IPS DF 4.7 (cell line): ENCODE data around the gene ERMP1.

ENCODE experiments used
- DNase-seq: peaks from one replicate; pipeline ENCODE4 v3.0.0-alpha.2; 2013; ENCODE audit warnings: low spot score; ENCODE audit errors: extremely low read depth

Gene ERMP1

DNA sequence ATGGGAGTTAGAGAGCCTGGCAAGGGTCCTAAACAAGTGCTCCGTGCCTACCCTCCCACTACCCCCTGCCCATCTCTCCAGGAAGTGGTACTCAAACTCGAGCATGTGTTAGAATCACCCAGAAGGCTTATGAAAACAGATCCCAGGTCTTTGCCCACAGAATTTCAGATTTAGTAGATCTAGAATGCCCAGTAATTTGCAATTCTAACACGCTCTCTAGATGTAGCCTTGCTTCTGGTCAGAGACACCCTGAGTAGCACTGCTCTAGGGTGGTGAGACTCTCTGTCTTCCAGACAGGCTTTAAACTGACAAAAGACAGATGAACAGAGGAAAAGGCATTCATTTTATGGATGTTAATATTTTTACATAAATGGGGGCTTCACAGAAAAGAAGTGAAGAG, 20.7 kb upstream of the ERMP1 start:
- DNase-seq, result no peak

DNA sequence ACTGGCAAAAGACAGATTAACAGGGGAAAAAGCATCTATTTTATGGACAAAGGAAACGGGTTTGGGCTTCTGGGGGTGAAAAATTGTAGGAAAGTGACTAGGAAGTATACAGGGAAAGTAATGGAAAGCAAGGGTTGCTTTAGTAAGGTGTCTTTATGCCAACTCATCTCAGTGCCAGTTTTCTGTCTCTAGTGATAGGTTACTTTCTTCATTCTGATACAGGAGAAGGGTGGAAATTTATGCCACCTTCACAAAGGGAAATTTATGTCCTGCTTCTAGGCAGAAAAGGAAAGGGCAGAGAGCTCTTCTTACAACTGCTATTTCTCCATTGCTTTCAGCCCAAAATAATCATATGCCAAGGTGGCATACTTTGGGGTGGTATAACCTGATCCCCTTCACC, 20.1 kb upstream of the ERMP1 start:
- no peak for DNase-seq

DNA sequence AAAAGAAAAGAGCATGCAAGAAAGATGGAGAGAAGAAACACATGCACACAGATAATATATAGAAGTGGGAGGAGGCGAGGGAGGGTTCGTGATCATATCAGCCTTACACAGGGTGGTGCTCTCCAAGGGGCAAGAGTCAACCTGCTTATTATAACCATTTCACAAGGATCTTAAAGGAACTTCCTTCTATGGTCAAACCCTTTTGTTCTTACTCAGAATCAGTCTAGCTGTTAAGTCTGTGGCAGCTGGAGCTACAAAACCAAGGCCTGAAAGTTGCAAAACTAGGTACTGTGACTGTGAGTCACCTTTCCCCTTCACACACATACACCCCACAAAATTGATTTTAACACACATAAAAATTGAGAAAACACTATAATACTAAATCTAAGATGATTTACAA, 18.5 kb upstream of the ERMP1 start:
- DNase-seq, result no peak

DNA sequence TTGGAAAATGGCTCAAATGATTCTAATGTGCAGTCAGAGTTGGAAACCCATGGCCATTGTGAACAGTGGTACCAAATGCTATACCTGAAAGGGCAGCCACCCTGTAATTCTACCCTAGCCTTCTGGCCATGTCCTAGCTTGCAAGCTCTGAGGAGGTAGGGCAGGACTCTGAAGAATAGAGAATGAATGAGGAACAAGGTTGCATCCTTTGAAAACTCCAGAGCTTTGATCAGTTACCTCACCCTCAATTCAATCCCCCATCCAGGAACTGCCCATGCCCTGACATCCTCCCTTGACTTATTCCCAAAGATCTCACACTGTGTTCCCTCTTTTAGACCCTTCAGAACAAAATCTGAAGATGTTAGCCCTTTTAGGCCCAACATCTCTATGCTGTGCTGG, 17.8 kb upstream of the ERMP1 start:
- DNase-seq, result no peak

DNA sequence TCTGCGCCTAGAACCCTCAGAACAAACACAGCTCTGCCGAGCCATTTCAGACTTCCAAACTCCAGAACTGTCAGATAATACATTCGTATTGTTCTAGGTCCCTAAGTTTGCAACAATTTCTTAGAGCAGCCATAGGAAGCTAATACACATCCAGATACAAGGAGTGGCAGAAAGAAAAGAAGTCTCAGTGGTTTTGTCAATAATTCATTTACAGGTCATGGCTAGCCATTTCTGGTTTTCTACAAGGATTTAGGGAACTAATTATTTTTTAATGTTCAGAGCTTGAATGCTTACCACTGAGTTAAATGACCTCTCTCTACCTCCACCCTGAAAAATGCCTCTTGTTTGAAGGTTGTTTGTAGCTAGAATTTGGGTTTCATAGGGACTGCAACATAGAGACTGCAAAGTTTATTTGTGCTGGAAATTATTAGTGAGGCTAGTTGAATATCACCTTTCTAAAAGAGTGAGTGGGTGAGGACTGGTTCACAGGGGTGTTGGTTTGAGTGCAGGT, 15.5 kb upstream of the ERMP1 start:
- no peak for DNase-seq

DNA sequence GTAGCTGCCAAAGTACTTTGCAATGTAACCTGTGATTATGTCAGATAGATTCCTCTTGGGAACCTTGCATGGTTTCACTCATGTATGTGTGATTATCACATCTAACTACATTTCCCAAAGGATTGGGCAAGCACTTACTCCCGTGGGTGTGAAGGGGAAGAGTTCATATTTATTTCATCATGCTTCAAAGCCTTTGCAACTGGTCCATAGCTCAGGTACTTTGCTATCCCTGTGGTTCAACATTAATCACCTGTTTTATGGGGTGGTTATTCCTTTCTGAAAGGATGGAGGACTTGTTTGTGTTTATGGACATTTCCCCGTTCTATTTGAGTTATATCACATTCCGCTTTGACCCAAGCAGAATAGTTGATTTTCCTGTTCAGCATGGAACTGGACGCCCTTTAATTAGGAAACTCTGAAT, 13.6 kb upstream of the ERMP1 start:
- no peak for DNase-seq

DNA sequence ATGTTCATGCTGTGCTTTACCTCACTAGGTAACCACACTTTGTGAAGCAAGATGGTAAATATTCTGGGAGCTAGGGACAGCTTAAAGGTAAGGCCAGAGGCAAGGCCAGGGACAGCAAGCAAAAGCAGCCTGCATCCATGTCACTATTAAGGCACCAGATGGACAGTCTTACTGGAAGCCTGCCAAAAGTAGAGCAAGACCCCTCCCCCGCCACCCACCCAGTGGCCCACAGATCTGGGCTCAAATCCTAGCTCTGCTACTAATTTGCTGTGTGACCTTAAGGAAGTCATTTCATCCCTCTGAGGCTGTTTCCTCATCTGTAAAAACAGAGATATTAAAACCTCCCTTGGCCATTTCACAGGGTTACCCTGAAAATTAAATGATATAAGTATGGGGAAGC, 13.2 kb upstream of the ERMP1 start:
- no peak for DNase-seq

DNA sequence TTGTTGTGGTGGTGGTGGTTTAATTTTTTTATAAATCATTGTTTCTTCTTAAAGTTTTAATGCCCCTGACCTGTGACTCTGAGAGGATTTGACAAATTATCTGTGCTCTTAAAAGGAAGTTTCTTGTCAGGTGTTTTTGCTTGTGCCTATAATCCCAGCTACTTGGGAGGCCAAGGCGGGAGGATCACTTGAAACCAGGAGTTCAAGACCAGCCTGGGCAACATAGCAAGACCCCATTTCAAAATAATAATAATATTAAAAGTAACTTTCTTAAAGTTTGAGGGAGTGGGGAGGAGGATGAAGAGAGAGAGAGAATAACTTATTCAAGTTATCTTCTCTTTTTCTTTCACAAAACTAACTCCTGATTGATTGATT, 12.2 kb upstream of the ERMP1 start:
- DNase-seq, result no peak

DNA sequence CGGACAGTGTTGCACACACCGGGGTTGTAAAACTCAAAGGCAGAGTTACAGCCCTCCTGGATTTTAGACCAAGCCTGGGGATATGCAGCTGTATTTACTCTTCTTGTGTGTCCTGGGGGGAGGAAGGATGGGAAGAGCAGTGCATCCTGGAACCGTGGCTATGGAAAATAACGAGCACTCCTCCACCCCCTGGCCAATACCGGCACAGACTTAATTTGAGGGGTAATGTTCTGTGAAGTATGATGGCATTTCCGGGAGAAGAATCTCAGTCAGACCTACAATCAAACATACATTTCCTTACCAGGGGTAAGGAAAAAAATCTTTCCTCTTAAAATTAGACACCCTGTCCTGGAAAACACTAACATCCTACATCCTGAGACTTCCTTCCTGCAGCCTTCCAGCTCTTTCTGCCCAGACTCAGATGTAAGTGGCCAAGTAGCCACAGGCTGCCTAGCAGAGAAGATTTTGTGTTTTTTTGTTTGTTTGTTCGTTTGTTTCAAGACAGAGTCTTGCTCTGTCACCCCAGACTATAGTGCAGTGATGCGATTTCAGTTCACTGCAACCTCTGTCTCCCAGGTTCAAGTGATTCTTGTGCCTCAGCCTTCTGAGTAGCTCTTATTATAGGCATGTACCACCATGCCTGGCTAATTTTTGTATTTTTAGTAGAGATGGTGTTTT, 11.0 kb upstream of the ERMP1 start:
- no peak for DNase-seq

DNA sequence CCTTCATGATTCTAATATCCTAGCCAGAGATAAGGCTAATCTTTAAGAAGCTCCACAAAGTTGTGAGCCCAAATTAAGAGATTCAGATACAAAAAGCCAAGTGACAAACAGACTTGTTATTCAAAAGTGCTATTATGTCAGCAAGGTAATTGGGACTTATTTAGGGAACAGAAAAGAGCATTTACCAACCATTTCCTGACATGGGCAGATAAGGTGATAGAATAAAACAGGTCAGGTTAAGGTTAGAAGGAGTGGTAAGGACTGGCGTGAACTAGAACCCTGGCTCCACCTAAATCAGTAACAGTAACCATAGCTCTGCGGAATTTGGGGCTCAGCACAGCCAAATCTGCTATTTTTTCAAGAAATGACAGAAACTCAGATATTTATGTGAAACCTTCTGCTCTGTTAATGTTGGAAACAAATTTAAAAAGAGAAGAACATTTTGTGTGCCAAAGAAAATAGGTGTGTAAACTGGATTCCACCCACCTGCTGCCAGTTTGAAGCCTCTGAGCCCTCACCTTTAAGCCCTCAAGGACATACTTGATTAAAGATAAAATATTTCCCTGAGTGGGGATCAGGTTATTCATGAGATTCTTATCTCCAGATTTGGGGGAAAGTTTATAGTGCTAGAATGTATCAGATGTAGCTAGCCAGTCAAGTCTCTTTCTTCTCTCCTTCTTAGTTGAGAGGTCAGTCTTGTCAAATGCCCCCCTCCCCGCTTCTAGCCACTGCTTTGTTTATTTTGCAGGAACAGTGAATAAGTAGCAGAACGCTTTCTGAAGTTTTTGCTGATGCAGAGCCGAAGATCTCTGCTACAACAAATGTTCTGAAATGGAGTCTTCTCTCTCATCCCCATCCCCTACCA, 10.2 kb upstream of the ERMP1 start:
- no peak for DNase-seq

DNA sequence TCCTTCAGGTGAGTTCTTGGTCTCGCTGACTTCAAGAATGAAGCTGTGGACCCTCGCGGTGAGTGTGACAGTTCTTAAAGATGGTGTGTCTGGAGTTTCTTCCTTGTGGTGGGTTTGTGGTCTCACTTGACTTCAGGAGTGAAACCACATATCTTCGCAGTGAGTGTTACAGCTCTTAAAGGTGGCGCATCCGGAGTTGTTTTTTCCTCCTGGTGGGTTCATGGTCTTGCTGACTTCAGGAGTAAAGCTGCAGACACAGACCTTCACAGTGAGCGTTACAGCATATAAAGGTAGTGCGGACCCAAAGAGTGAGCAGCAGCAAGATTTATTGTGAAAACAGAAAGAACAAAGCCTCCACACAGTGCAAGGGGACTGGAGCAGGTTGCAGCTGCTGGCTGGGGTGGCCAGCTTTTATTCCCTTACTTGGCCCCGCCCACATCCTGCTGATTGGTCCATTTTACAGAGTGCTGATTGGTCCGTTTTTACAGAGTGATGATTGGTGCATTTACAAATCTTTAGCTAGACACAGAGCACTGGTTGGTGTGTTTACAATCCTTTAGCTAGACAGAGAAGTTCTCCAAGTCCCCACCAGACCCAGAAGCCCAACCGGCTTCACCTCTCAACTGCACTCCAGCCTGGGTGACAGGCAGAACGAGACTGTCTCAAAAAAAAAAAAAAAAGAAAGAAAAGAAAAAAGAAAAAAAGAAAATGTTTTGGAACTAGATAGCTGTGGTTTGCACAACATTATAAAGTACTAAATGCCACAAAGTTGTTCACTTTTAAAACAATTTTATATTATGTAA, 9.1 kb upstream of the ERMP1 start:
- no peak for DNase-seq

DNA sequence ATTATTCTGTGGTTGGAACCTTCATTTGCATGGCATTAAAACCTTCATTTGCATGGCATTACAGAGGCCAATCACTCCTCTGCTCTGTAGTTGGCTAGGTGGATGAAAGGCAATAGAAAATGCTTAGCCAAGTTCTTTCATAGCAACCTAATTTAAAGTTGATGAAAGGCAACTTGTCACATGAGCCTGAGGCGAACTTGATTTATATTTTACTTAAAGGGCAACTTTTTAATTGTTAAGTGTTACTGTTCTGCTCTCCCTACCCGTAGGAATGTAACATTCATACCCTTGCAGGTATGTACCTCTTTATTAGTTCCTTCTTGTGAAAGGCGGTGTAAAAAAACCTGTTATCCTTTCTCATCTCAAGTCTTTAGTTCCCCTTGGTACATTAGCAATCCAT, 7.9 kb upstream of the ERMP1 start:
- no peak for DNase-seq

DNA sequence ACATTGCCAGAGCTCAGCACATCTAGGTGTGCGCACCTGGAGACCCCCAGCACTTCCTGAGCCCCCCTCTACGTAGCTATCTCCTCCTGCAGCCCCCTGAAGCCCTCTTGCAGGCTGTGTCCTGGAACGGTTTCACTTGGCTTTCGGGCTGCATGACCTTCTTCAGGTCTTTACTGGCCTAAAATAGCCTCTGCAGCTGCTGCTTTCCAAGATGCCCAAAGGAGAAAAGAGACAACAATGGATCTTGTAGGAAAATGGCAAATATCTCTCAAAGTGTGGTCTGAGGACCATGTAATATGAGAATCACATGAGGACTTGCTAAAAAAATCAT, 6.6 kb upstream of the ERMP1 start:
- no peak for DNase-seq

DNA sequence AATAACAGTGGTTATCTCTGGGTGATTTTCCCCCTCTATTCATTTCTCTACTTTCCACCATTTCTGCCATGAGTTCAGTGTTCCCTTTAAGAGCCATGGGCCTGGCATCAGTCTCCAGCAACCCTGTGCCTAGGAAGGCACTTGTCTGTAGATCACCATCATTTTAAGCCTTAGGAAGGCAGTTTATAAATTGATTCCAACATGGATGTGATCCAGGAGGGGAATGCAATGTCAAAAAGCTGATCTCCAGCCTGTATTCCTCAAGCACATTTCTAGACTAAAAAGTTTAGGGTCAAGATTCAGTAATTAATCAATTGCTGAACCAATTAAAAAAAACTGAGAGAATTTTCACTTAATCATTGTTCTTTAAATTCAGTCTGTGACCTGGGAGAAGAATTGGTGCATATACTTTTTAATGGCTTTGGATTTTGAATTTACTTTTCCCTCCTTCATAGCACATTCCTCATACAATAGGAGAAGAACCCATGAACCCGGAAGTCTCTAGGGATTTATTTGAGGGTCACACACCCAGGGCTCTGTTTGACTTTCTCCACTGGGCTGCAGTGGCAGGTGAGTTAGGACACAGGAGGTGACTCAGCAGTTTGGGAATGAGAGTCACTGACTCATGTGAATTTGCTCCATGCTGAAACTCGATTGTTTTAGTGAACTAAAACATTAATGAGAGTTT, 6.1 kb upstream of the ERMP1 start:
- no peak for DNase-seq

DNA sequence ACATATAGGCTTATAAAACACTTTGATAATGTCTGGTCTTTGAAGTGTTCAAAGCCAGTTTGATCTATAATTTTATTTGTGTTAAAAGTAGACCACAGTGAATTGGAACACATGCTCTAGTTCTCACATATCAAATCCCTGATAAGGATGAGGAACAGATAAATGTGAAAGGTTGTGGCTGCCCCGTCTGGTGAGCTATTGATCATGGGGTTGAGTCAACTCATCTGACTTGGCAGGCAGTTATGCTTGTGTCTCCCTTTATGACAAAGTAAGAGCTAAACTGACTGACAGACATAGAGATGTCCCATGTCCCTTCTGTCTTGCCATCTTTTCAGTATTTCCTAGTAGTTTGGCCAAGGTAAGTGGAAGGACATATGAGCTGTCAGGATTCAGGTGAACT, 2.9 kb upstream of the ERMP1 start:
- DNase-seq, result no peak

DNA sequence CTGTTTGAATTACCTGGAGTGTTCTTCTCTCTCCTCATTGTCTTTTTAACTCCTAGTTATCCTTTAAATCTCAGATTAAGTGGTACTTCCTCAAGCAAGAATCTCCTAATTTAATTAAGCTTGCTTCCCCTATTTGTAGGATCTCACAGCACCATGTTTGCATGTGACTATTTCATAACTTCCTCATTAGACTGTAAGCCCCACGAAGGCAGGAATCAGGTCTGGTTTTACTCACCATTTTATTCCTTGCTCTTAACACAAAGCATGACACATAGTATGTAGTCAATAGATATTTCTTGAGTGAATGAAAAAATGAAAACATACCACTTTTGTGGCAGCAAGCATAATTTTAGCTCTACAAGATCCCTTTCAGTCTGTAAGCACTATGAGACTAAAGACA, 1.3 kb upstream of the ERMP1 start:
- DNase-seq, result no peak

DNA sequence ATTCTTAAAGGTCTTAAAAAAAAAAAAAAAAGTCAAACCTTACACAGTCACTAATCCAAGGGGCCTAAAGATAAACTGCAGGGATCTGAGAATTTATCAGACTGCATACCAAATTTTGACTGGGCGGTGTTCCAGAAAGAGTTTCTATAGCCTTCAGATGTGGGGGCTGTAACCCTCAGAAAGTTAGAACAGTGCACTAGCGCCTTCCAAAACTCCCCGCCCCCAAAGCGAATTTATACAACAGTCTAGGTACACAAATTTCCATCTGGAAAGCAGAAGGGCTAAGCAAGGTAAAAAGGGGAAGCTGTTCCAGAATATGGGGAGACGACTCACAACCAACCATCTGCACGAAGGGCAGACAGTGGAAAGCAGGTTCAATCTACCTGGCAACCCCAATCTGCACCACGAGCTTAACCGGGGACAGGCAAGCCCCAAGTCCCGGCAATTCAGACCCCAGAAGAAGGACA, 813 bp downstream of the ERMP1 start:
- no peak for DNase-seq

DNA sequence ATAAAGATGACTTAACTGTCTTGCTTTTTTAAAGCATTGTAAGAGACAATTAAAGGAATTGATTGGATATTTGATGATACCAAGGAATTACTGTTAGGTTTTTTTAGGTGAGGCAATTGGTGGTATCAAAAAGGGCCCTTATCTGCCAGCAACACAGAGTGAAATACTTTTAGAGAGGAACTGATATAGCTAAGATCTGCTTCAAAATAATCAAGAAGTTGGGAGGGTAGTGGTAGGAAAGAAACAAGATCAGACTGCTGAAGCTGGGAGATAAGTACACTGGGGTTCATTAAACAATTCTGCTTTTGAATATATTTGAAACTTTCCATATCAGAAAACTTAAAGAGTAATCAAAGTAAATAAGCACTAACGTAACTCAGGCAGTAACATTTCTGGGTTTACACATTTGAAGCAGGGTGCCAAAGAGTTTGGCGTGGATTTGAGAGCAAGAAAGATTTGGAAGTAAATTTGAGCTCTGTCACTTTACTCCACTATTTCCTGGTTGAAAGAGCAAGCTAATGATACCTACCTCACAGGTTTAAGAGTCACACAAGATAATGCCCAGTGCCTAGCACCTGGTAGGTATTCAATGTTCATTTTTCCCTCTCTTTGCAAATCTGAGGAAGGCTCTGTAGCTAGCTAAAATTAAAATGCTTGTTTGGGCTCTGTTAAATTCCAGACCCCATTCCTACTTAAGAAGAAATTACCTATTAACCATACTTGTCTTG, 6.9 kb downstream of the ERMP1 start:
- DNase-seq, result no peak

DNA sequence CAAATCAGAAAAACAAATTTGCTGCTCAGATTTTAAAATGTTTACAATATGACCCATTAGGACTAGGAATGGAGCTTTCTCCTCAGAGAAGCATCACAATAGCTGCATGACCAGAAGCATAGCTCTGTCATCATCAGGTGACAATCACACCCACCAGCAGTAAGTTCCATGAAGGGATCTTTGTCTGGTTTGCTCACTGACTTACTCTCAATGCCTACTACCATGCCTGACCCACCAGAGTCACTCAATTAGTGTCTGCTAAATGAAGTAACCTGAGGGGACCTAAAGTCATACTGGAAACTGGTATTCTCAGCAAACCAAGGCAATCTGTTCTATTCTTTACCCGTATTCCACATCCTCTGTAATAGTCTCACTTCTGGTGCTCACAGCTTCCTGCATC, 7.7 kb downstream of the ERMP1 start:
- DNase-seq, result no peak

DNA sequence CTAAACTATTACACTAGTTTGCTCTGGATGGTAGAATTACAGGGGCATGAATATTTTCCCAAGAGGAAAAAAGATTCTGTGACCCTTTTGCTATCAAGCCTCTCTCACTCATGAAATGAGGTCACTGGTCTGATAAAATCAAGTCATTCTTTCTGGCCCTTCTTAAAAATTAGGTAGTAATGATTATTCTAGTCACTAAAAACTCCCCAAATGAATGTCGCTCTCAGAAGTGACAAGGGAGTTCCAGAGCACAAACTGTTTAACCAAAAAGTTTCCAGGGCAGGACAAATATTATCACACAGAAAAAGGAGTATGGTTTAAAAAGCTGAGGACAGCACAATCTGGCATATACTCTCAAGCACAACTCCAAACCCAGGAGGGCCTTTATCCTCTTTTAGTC, 12.5 kb downstream of the ERMP1 start:
- no peak for DNase-seq

DNA sequence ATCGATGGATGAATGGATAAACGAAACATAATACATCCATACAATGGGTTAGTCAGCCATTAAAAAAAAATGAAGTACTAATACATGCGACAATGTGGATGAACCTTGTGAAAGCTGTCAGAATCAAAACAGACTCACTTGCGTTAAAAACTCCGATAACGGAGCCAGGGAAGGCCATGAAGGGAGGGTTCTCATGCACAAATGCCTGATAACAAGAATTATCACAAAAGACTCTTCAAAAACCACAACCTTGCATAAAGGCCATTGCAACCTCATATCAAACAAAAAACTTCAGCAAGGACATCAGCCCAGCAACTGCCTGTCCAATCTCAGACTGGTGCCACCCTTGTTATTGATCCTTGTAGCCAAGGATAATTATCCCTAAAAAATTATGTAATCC, 13.7 kb downstream of the ERMP1 start:
- DNase-seq, result no peak
